Subcutaneous adipose tissue (tissue), 4 donors: ENCODE measurements around the gene QPCT. TPM values are rescaled to one million over a fixed set of nuclear protein-coding genes. Genes with fewer than 3 reads are reported as not detected.

Source experiments
- total RNA-seq, 4 donors: library from RNA; depleted of rRNA; stranded (reverse); fragments of >200 nt; gene quantifications; one replicate each; pipeline ENCODE4 v1.1.0, GENCODE V29; 2016
- TF ChIP-seq, protein P1 (sequence below): fragments of 450-650 bp; IDR thresholded peaks from one replicate; pipeline ENCODE4 v1.5.1; 2016; ENCODE audit warnings: low read depth, mild to moderate bottlenecking, control low read depth, antibody characterized with exemption, moderate library complexity

Gene QPCT
- total RNA-seq, 4 donors from 2014 or later, result 2.4 to 15.6 (median 5.1) TPM

- TF ChIP-seq, protein P1, sequence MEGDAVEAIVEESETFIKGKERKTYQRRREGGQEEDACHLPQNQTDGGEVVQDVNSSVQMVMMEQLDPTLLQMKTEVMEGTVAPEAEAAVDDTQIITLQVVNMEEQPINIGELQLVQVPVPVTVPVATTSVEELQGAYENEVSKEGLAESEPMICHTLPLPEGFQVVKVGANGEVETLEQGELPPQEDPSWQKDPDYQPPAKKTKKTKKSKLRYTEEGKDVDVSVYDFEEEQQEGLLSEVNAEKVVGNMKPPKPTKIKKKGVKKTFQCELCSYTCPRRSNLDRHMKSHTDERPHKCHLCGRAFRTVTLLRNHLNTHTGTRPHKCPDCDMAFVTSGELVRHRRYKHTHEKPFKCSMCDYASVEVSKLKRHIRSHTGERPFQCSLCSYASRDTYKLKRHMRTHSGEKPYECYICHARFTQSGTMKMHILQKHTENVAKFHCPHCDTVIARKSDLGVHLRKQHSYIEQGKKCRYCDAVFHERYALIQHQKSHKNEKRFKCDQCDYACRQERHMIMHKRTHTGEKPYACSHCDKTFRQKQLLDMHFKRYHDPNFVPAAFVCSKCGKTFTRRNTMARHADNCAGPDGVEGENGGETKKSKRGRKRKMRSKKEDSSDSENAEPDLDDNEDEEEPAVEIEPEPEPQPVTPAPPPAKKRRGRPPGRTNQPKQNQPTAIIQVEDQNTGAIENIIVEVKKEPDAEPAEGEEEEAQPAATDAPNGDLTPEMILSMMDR, result no peak
Measured at GRCh38 chr2:37306024-37306423, 38.4 kb upstream of the QPCT start.

DNA sequence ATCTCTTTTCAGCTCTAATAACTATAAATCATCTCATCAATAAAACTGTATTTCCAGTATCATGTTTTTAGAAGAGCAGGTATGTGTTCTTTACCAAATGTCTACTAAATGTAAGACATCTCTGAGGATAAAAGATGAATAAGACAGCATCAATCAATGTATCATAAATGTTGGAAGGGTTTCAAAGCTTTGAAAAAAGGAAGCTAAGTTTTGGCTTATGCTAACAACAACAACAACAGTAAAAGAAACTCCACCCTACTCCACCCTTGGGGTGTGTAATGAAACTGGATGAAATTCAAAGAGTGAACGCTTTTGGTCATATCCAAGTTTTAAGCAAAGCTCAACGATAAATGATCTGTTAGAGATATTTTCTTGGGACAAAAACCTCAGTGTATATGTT is 36.9 kb upstream of the QPCT start:
- TF ChIP-seq, protein P1, result no peak

- TF ChIP-seq, protein P1, result no peak
Measured at GRCh38 chr2:37315364-37315763, 29.1 kb upstream of the QPCT start.

GRCh38 chr2:37316181-37316580 is 28.2 kb upstream of the QPCT start:
- TF ChIP-seq, protein P1, result no peak

DNA sequence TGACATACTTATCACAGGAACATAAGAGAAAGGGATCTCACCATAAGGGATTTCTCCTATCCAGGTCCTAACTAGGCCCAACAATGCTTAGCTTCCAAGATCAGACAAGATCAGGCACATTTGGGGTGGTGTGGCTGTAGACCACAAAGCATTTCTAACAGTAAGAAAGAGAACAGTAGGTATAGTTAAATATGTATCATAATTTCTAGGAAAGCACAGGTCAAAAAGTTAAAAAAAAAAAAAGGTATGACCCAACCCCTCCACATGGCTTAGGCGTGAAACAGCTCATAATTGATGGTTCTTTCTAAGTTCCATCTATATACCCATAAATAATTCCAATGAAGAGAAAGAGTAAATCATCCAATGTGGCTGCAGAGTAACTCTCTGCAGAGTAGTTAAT is 26.7 kb upstream of the QPCT start:
- TF ChIP-seq, protein P1, result no peak

GRCh38 chr2:37318401-37318800 is 26.0 kb upstream of the QPCT start:
- TF ChIP-seq, protein P1, result no peak

GRCh38 chr2:37319754-37320609 is 24.4 kb upstream of the QPCT start:
- TF ChIP-seq, protein P1, result no peak
